22Rv1 (cell line): Measurements from ENCODE around the gene FAM177B.

Source experiments
- H3K27ac ChIP-seq: fragments of 450-650 bp; 2 replicates; pipeline ENCODE4 v1.5.1; 2017
- ZFX ChIP-seq: fragments of 450-650 bp; IDR thresholded peaks from 2 replicates; pipeline ENCODE4 v1.6.1; 2017; ENCODE audit warnings: antibody characterized with exemption, borderline replicate concordance
- TF ChIP-seq, protein P1 (sequence below): fragments of 450-650 bp; IDR thresholded peaks from 2 replicates; pipeline ENCODE4 v1.5.1; 2017; ENCODE audit warnings: mild to moderate bottlenecking

FAM177B gene

DNA sequence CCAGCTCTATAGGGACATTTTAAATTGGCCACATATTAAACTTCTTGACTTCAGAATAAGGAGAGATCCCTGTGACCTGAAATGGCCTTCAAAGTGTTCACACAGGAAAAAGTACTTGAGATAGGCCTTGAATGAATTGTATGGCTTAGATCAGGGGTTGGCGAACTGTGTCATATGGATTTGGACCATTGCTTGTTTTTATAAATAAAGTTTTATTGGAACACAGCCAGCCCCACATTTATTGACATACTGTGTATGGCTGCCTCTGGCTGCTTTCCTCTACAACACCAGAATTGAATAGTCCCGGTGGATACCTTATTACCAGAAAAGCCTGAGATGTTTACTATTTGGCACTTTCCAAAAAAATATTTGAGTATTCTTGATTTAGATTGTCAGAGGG lies 20.6 kb upstream of the FAM177B start:
- TF ChIP-seq, protein P1, sequence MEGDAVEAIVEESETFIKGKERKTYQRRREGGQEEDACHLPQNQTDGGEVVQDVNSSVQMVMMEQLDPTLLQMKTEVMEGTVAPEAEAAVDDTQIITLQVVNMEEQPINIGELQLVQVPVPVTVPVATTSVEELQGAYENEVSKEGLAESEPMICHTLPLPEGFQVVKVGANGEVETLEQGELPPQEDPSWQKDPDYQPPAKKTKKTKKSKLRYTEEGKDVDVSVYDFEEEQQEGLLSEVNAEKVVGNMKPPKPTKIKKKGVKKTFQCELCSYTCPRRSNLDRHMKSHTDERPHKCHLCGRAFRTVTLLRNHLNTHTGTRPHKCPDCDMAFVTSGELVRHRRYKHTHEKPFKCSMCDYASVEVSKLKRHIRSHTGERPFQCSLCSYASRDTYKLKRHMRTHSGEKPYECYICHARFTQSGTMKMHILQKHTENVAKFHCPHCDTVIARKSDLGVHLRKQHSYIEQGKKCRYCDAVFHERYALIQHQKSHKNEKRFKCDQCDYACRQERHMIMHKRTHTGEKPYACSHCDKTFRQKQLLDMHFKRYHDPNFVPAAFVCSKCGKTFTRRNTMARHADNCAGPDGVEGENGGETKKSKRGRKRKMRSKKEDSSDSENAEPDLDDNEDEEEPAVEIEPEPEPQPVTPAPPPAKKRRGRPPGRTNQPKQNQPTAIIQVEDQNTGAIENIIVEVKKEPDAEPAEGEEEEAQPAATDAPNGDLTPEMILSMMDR: no peak
- no peak for TF ChIP-seq ZFX
- no peak overlapping the region for H3K27ac ChIP-seq

DNA sequence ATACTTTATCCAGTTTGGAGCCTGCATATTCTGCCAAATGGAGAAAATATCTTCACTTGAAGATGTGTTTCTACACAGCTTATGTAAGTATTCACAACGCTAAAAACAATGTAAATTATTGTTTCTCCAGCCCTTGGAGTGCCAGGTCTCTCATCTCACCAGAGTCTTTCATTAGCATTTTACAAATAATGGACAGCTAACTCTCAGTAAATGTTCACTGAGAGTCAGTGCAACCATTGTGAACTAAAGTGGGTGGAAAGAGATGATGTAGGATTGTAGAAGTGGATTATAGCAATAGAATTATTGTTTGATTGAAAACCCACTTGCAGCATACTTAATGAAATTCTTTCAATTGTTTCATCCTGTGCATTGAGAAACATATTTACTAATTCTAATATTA lies 8.3 kb upstream of the FAM177B start:
- no peak overlapping the region for H3K27ac ChIP-seq
- no peak for TF ChIP-seq ZFX
- TF ChIP-seq, protein P1: no peak

DNA sequence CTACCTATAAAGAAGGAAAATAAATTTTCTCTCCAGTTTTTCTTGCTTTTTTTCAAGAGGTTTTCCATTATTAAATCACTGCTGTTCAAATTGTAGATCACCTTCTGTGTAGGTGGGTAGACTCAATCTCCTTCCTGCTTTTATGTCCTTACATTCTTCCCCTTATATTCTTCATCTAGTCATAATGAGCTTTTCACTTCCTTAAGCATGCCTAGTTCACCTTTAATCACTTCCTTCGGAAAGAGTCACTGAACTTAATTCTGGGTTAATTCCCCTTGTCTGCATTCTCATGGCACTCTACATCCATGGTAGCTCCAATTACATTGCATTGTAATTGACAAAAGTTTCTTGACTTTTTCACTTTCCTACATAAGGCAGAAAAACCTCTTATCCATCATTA lies 6.1 kb upstream of the FAM177B start:
- H3K27ac ChIP-seq: no peak overlapping the region
- TF ChIP-seq, protein P1: no peak
- no peak for TF ChIP-seq ZFX

DNA sequence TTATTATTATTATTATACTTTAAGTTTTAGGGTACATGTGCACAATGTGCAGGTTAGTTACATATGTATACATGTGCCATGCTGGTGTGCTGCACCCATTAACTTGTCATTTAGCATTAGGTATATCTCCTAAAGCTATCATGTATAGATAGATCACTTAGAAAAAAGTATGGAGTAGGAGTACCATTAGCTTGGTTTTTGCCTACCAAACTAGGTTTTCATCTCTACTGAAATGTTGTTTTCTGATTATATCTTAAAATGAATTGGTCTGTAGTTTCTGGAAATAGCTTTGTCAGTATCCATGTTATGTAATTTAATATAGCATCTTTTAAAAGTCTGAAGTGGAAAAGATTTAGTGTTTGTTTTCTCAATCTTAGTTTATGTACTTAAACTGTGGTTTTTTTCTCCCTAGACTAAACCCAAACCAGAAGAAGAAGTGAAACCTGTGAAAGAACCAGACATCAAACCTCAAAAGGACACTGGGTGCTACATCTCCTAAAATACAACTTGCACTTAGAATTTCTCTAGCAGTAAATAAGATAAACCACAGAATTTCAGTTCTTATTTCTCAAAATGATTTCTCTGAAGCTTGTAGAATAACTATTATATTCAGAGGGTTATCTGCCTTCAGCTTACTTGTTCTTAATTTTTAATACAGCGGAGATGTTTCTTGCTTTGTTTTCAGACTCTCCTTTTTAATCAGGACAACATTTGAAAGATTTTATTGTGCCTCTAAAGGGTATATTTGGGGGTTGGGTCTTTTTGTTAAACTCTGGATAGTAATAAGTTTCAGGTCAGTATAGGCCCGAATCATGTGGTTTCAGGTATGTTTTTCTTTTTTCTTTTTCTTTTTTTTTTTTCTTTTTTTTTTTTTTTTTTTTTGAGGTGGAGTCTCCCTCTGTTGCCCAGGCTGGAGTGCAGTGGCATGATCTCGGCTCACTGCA lies 4.5 kb upstream of the FAM177B start:
- no peak overlapping the region for H3K27ac ChIP-seq
- no peak for TF ChIP-seq ZFX
- TF ChIP-seq, protein P1: no peak

DNA sequence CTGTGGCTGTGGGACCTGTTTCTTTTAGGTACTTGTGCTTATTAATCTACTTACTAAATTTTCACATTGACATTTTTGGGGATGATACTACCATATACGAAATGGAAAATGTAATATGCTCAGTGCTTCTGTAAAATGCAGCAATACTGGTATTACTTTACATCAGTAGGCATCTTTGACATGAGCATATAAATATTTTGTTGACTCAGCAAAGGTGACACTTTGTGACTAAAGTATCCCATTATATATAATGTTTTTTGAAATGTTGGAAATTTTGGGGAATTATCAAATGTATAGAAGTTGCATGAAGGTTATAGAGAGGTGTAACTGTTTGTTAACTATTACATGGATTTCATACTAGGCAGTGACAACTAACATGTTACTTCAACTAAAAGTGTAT lies 2.3 kb upstream of the FAM177B start:
- H3K27ac ChIP-seq: no peak overlapping the region
- TF ChIP-seq, protein P1: no peak
- TF ChIP-seq ZFX: no peak

DNA sequence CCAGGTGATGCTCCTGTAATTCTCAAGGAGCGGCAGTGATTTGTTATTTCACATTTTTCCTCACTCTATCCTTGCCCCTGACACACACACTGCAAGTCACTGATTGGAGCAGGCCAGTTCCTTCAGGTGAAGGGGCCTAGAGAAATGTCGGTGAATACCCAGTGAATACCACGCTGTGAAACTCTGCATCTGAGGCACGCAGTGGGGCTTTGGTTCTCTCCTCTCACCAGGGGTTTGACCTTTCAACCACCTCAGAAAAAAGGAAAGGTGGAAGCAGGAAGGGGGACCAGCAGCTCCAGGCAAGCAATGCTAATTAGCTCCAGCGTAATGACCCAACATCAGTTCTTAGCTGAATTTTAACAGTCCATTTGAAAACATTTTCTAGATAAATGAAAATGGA lies 532 bp upstream of the FAM177B start:
- TF ChIP-seq, protein P1: no peak
- no peak for TF ChIP-seq ZFX

DNA sequence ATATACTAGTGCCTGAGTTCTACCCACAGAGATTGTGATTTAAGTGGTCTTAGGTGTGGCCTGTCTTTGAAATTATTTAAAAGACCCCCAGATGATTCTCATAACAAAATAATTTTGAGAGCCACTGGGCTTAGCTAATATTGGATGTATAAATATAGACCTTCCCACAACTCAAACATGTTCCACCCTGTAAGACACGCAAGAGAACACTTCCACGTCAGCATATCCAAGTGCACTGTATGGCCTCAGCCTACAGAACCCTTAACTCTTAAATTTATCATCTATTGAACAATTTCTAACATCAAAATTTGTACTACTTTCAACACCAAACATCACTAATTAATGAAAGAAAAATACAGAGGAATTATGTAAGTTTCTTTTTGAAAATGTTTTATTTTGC lies 2.5 kb downstream of the FAM177B start:
- H3K27ac ChIP-seq: peak overlapping the region; percentile 18
- no peak for TF ChIP-seq ZFX
- TF ChIP-seq, protein P1: no peak

More for the DNA sequence above, 532 bp upstream of the FAM177B start:
- H3K27ac ChIP-seq: peak overlapping the region; percentile 71
